ENCODE results near the gene RAP1GAP2.
"Not testable (repeated sequence)": the region's sequence is repeated elsewhere in the genome, so short reads cannot be mapped to it uniquely, and the experiment has no call there.

The RAP1GAP2 gene

DNA sequence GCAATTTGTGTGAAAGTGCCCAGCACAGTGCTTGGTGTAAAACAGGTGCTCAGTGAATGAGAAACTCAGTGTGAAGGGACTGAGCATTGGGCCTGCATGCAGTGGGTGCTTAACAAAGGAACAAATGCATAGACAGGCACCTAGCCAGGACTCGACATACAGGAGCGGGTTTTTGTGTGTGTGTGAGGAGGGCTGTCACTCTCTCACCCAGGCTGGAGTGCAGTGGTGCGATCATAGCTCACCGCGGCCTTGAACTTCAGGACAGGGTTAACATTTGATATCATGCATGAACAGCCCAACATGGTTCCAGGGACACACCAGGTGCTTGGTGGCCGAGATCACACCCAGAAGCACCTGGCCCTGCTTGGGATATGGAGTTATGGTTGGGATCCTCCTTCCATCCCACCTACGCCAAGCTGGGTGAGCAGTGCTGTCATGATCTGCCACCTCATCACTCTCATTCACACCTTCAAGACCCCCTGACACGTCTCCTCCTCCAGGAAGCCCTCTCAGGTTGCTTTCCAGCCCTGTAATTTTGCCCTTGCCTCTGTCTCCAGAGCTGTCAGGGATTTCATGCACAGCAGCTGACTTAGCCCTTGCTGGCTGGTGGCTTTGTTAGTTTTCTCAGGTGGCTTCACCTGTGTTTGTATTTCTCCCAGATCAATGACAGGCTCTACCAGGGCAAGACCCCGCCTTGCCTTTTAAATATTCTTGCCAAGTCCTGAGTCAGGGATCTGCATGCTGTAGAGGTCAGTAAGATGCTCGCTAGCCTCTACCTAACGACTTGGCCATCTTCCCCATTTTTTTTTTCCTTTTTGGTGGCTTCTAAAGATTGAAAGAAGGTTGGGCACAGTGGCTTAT is 200.8 kb downstream of the RAP1GAP2 start:
- TF ChIP-seq TAF1 (IDR thresholded peaks at IDR 0.05; ENCODE audit: low read depth, low read length) (no peak), POLR2AphosphoS5 (IDR thresholded peaks at IDR 0.05; ENCODE audit: low read depth, low read length) (no peak), POLR2A (IDR thresholded peaks at IDR 0.05; ENCODE audit: low read depth, low read length) (no peak), SPI1 (IDR thresholded peaks at IDR 0.05; ENCODE audit: low read depth, low read length) (no peak), PAX5 (IDR thresholded peaks at IDR 0.05; ENCODE audit: insufficient read depth, low read length, severe bottlenecking) (no peak), POU2F2 (IDR thresholded peaks at IDR 0.05; ENCODE audit: low read depth, low read length) (no peak)
- DNase-seq (ENCODE audit: insufficient read length, low spot score) (no peak), FAIRE-seq (no peak)

DNA sequence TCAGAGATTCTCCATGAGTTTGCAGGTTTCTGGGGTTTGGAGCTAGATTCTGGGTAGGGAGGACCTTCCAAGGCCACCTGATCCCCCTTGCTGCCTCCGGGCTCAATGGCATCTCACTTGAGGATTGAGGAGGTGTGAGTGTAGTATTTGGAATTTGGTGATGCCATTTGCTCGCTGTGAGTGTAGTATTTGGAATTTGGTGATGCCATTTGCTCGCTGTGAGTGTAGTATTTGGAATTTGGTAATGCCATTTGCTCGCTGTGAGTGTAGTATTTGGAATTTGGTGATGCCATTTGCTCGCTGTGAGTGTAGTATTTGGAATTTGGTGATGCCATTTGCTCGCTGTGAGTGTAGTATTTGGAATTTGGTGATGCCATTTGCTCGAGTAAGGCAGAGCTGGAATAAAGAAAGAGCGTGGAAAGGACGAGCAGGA is 202.2 kb downstream of the RAP1GAP2 start:
- FAIRE-seq; DNase-seq (ENCODE audit: insufficient read length, low spot score): not testable (repeated sequence)

DNA sequence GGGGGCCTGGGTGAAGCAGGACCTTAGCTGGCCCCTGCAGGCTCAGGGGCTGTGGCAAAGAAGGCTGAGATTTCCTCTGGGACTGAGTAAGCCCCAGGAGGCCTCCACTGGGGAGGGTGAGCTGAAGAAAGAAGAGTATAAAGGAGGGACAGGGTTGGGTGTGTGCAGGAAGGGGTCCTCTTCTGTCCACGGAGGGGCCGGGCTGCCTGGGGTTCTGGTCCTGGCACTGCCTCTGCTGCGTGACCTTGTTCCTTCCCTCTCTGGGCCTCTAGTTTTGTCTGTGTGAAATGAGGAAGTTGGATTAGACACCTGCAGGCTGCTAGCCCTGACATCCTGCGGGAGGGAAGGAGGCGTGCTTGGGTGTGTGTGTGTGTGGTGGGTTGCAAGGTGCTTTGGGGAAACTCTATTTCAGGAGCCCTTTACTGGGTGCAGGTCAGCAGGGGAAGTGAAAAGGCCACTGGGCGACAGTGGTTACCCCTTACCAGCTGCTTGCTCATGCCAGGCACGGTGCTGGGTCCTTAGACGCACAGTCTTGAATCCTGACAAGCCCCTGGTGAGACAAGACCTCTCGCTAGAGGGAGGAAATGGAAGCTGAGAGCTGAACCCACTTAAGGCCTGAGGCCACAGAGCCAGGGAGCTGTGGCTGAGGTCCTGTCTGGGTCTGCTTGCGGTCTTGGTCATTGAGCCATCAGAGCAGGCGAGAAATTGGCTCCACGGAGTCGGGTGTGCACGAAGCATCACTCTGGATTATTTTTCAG is 206.5 kb downstream of the RAP1GAP2 start:
- peak; percentile 90 for FAIRE-seq
- DNase-seq (ENCODE audit: insufficient read length, low spot score), result peak; percentile 70
- TF ChIP-seq POU2F2 (IDR thresholded peaks at IDR 0.05; ENCODE audit: low read depth, low read length) (0 out of 2 replicates have a peak, but pooled peaks have one; percentile 46), SPI1 (IDR thresholded peaks at IDR 0.05; ENCODE audit: low read depth, low read length) (peak; percentile 91), POLR2AphosphoS5 (IDR thresholded peaks at IDR 0.05; ENCODE audit: low read depth, low read length) (no peak)

DNA sequence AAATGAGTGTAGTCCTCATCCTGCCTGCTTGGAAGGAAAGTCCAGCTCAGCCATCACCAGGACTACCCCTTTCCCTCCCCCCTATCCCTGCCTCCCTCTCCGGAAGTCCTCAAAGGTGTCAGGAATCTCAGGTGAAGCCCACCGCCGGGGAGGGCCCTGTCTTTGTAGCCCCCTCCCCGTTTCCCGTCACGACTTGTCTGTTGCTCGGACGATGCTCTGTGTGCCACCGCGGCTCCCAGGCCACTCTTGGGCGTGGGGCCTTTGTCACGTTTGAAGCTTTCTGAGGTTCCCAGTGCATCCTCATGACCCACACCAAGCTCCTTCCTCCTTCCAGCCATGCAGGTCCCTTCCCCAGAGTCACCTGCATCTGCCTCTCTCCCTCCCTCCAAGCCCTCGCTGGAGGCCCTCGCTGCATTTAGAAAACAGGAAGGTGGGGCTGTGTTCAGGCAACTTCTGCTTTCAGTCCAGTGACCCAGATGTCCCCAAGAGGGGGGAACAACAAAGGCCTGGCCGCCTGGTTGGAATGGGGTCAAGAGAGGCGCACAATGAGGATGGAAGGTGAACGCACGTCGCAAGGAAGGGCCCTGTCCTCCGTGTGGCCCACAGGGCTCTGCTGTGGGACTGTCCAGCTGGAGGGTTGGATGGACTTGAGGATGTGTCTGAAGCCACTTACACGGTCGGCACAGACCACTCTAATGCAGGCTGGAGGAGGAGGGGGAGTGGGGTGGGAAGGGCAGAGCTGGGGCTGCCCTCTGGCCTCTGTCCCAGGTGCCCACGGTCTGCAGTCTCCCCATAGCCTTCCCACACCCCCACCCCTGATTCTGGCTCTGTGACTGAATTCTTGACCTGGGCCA is 207.3 kb downstream of the RAP1GAP2 start:
- DNase-seq (ENCODE audit: insufficient read length, low spot score) (peak; percentile 58), FAIRE-seq (peak; percentile 5)
- TF ChIP-seq POLR2AphosphoS5 (IDR thresholded peaks at IDR 0.05; ENCODE audit: low read depth, low read length), result no peak
- TF ChIP-seq PAX5 (IDR thresholded peaks at IDR 0.05; ENCODE audit: insufficient read depth, low read length, severe bottlenecking), result no peak
- TF ChIP-seq POU2F2 (IDR thresholded peaks at IDR 0.05; ENCODE audit: low read depth, low read length), result 0 out of 2 replicates have a peak, but pooled peaks have one; percentile 7
- TF ChIP-seq SPI1 (IDR thresholded peaks at IDR 0.05; ENCODE audit: low read depth, low read length), result peak; percentile 57

DNA sequence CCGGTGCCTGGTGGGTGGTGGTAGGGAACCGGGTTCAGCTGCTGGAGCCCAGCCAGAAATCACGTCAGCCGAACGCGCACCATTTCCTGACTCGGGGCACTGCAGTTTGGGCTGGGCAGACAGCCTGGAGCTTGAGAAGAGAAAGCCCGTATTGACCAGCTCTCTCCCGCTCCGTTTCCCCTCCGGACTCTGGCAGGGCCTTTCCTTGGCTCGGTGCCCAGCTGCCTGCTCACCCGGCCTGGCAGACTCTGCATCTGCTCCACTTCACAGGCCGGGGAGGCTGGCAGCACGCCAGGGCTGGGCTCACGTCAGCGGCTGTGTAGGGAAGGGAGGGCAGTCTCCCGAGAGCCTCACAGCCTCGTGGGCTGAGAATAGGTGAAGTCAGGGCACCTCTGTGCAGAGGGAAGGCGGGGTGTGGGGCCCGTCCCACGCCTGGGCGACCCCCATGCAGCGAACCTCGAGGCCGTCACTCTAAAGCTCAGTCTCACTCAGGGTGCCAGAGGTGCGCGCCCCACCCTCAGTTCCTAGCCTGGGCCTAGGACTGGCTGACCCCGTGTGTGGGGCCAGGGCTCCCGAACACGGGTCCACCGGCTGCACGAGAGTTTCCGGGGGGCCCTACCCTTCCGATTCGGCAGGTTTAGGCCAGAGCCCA is 208.0 kb downstream of the RAP1GAP2 start:
- peak; percentile 87 for FAIRE-seq
- TF ChIP-seq SPI1 (IDR thresholded peaks at IDR 0.05; ENCODE audit: low read depth, low read length) (no peak), PAX5 (IDR thresholded peaks at IDR 0.05; ENCODE audit: insufficient read depth, low read length, severe bottlenecking) (no peak), POLR2A (IDR thresholded peaks at IDR 0.05; ENCODE audit: low read depth, low read length) (no peak), POLR2AphosphoS5 (IDR thresholded peaks at IDR 0.05; ENCODE audit: low read depth, low read length) (no peak), POU2F2 (IDR thresholded peaks at IDR 0.05; ENCODE audit: low read depth, low read length) (no peak), TAF1 (IDR thresholded peaks at IDR 0.05; ENCODE audit: low read depth, low read length) (no peak)
- DNase-seq (ENCODE audit: insufficient read length, low spot score), result peak; percentile 59

DNA sequence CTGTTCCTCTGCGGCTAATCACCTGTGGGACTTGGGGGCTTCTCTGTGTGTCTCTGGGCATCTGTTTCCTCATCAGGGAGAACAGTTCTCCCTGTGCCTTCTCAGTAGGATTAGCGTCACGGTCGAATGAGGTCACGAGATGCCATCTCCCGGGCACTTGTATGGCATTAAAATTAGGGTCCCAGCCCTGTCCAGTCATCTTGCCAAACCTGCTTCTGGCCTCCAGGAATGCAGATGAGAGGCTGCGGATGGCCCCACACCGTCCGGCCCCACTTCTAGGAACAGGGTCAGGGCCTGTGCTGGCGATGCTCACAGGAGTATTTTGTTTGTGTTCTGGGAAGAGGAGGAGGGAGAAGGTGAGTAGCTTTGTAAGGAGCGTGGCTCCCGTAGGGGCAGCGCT is 208.7 kb downstream of the RAP1GAP2 start:
- no peak for FAIRE-seq
- DNase-seq (ENCODE audit: insufficient read length, low spot score), result no peak
- TF ChIP-seq POU2F2 (IDR thresholded peaks at IDR 0.05; ENCODE audit: low read depth, low read length) (no peak), POLR2AphosphoS5 (IDR thresholded peaks at IDR 0.05; ENCODE audit: low read depth, low read length) (no peak), POLR2A (IDR thresholded peaks at IDR 0.05; ENCODE audit: low read depth, low read length) (no peak), TAF1 (IDR thresholded peaks at IDR 0.05; ENCODE audit: low read depth, low read length) (no peak), PAX5 (IDR thresholded peaks at IDR 0.05; ENCODE audit: insufficient read depth, low read length, severe bottlenecking) (no peak), SPI1 (IDR thresholded peaks at IDR 0.05; ENCODE audit: low read depth, low read length) (no peak)

DNA sequence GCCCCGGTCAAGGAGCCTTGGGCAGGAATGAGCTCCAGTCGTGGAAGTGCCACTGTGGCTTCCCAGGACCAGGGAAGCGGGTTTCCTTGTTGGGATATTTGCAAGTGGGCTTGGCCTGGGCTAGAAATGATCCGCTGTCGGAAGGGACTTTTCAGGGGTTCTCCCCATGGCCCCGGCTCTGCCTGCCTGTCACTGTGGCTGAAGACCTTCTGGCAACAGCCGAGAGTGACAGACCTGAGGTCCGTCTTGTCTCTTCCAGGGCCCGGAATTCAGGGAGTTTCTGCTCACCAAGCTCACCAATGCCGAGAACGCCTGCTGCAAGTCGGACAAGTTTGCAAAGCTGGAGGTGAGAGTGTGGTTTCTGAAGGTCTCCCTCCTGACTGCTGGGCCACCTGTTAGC is 209.5 kb downstream of the RAP1GAP2 start:
- no peak for DNase-seq (ENCODE audit: insufficient read length, low spot score)
- FAIRE-seq, result no peak
- TF ChIP-seq POU2F2 (IDR thresholded peaks at IDR 0.05; ENCODE audit: low read depth, low read length), result no peak
- no peak for TF ChIP-seq TAF1 (IDR thresholded peaks at IDR 0.05; ENCODE audit: low read depth, low read length)
- no peak for TF ChIP-seq PAX5 (IDR thresholded peaks at IDR 0.05; ENCODE audit: insufficient read depth, low read length, severe bottlenecking)
- no peak for TF ChIP-seq POLR2A (IDR thresholded peaks at IDR 0.05; ENCODE audit: low read depth, low read length)
- no peak for TF ChIP-seq SPI1 (IDR thresholded peaks at IDR 0.05; ENCODE audit: low read depth, low read length)
- TF ChIP-seq POLR2AphosphoS5 (IDR thresholded peaks at IDR 0.05; ENCODE audit: low read depth, low read length), result no peak

DNA sequence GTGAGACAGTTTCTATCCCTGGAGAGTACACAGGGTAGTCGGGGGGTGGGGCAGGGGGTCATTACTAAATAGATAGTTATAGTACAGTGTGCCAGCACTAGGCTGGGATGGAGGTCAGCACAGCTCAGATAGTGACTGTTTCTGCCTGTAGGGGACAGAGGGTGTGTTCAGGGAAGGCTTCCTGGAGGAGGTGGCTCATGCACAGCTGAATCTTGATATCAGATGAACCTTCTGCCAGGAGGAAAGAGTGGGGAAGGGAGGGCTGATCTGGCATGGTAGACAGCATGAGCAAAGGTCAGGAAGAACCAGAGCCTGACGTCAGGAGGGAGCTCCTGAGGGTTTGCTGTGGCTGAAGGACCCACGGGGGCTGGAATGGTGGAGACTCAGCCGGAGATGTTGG is 210.6 kb downstream of the RAP1GAP2 start:
- no peak for TF ChIP-seq POU2F2 (IDR thresholded peaks at IDR 0.05; ENCODE audit: low read depth, low read length)
- TF ChIP-seq PAX5 (IDR thresholded peaks at IDR 0.05; ENCODE audit: insufficient read depth, low read length, severe bottlenecking), result no peak
- TF ChIP-seq POLR2AphosphoS5 (IDR thresholded peaks at IDR 0.05; ENCODE audit: low read depth, low read length), result no peak
- no peak for TF ChIP-seq POLR2A (IDR thresholded peaks at IDR 0.05; ENCODE audit: low read depth, low read length)
- no peak for TF ChIP-seq SPI1 (IDR thresholded peaks at IDR 0.05; ENCODE audit: low read depth, low read length)
- TF ChIP-seq TAF1 (IDR thresholded peaks at IDR 0.05; ENCODE audit: low read depth, low read length), result no peak
- FAIRE-seq, result no peak

More for the DNA sequence above, 210.6 kb downstream of the RAP1GAP2 start:
- no peak for DNase-seq (ENCODE audit: insufficient read length, low spot score)
